Activated naive CD4-positive, alpha-beta T cell treated with anti-CD3 and anti-CD28 coated beads, Interleukin-2, amount 50 U/mL, for 16 hours (primary cell): ENCODE results near the gene KCNS3.

ENCODE experiments used
- DNase-seq: peaks from one replicate; pipeline ENCODE4 v3.0.0-alpha.2; 2020

Gene KCNS3

GRCh38 chr2:17878281-17879136, at the start of gene KCNS3:
KCNS3 (plus strand) TSS chr2:17878667; CDS start chr2:17931009, 52,342 bp downstream.
- DNase-seq: no peak

- DNase-seq: peak; percentile 14
Measured at GRCh38 chr2:17830053-17831034, 48.1 kb upstream of the KCNS3 start.

GRCh38 chr2:17835516-17835915, 43.0 kb upstream of the KCNS3 start:
- DNase-seq: no peak

GRCh38 chr2:17839959-17840358, 38.5 kb upstream of the KCNS3 start:
- no peak for DNase-seq

- no peak for DNase-seq
Measured at GRCh38 chr2:17843457-17843856, 35.0 kb upstream of the KCNS3 start.

- DNase-seq: no peak
Measured at GRCh38 chr2:17845806-17846205, 32.7 kb upstream of the KCNS3 start.

GRCh38 chr2:17846676-17847075, 31.8 kb upstream of the KCNS3 start:
- DNase-seq: no peak

- DNase-seq: no peak
Measured at GRCh38 chr2:17847236-17847635, 31.2 kb upstream of the KCNS3 start.

- no peak for DNase-seq
Measured at GRCh38 chr2:17849275-17849674, 29.2 kb upstream of the KCNS3 start.

GRCh38 chr2:17850151-17850550, 28.3 kb upstream of the KCNS3 start:
- DNase-seq: no peak

- no peak for DNase-seq
Measured at GRCh38 chr2:17851731-17852585, 26.5 kb upstream of the KCNS3 start.

GRCh38 chr2:17853799-17854198, 24.7 kb upstream of the KCNS3 start:
- no peak for DNase-seq

- no peak for DNase-seq
Measured at GRCh38 chr2:17857021-17857420, 21.4 kb upstream of the KCNS3 start.

- DNase-seq: no peak
Measured at GRCh38 chr2:17858064-17858463, 20.4 kb upstream of the KCNS3 start.

- DNase-seq: no peak
Measured at GRCh38 chr2:17863539-17863938, 14.9 kb upstream of the KCNS3 start.

GRCh38 chr2:17864676-17865075, 13.8 kb upstream of the KCNS3 start:
- no peak for DNase-seq

- DNase-seq: no peak
Measured at GRCh38 chr2:17867133-17867532, 11.3 kb upstream of the KCNS3 start.

- DNase-seq: no peak
Measured at GRCh38 chr2:17869128-17869527, 9.3 kb upstream of the KCNS3 start.

- no peak for DNase-seq
Measured at GRCh38 chr2:17871639-17872038, 6.8 kb upstream of the KCNS3 start.

GRCh38 chr2:17873021-17873420, 5.4 kb upstream of the KCNS3 start:
- DNase-seq: no peak

GRCh38 chr2:17876590-17876989, 1.9 kb upstream of the KCNS3 start:
- DNase-seq: no peak

GRCh38 chr2:17877811-17878280, 621 bp upstream of the KCNS3 start:
- DNase-seq: no peak
